ENCODE data around the gene CCDC194. TPM values are rescaled to one million over a fixed set of nuclear protein-coding genes. Genes with fewer than 3 reads are reported as not detected.

CCDC194 gene
- total RNA-seq, 1 experiment from 2014 or later, result not detected

DNA sequence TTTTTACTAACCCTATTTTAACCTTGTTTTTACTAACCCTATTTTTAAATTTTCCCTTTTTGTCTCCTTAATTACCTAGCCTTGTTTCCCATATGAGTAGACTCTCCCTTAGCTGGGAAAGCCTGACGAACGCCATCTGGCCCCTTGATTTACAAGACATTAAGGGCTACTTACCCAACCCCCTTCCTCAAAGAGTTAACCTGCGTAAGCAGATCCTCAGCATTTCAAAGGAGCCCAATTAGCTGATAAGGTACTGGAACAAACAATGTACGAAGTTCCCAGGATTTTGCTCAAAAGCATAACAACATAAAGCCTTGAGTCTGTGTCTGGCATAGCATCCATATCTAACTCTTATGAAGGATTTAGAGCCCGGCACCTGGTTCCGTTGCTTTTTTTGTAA lies 21.1 kb upstream of the CCDC194 start:
- DNase-seq (ENCODE audit: low read depth, low spot score), result no peak
- no peaks in the 10 kb centered on the region for H3K9me3 ChIP-seq (ENCODE audit: control insufficient read depth in 1 of 2, insufficient read depth in 1 of 2, low read depth in 1 of 2, low read length in 2 of 2)
- H3K9ac ChIP-seq (ENCODE audit: low read length), result no peak overlapping the region
- RAD21 ChIA-PET (ENCODE audit: low non-redundant PET in 1 of 2, low total read pairs in 2 of 2, uncharacterized antibody in 2 of 2, unreplicated experiment in 2 of 2), result no interaction called here
- H3K4me2 ChIP-seq (ENCODE audit: low read length), result no peak overlapping the region
- H3K4me3 ChIP-seq (replicated peaks in 1 of 2; ENCODE audit: low read depth in 1 of 2, low read length in 2 of 2), result no peak overlapping the region
- no peak overlapping the region for H2AFZ ChIP-seq (ENCODE audit: low read depth, low read length, poor library complexity, severe bottlenecking)
- no peak overlapping the region for H3K27ac ChIP-seq (ENCODE audit: low read depth, low read length)
- no peaks in the 10 kb centered on the region for H3K27me3 ChIP-seq (ENCODE audit: insufficient read depth, low read length)
- CTCF ChIA-PET, result no interaction called here
- peaks cover 5 to 15% of the 10 kb centered on the region in 2 experiments; a peak in 3 of 4 replicates for H3K4me1 ChIP-seq (ENCODE audit: control insufficient read depth in 1 of 2, insufficient read depth in 2 of 2, low read length in 2 of 2)
- H4K20me1 ChIP-seq (ENCODE audit: insufficient read depth), result no peaks in the 10 kb centered on the region
- intact Hi-C loops (cut with micrococcal nuclease), result no loop called here
- no peaks in the 10 kb centered on the region for H3K9me2 ChIP-seq (ENCODE audit: insufficient read depth)
- TF ChIP-seq, protein P1, sequence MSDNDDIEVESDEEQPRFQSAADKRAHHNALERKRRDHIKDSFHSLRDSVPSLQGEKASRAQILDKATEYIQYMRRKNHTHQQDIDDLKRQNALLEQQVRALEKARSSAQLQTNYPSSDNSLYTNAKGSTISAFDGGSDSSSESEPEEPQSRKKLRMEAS (IDR thresholded peaks at IDR 0.05), result no peak
- TF ChIP-seq, protein P2, sequence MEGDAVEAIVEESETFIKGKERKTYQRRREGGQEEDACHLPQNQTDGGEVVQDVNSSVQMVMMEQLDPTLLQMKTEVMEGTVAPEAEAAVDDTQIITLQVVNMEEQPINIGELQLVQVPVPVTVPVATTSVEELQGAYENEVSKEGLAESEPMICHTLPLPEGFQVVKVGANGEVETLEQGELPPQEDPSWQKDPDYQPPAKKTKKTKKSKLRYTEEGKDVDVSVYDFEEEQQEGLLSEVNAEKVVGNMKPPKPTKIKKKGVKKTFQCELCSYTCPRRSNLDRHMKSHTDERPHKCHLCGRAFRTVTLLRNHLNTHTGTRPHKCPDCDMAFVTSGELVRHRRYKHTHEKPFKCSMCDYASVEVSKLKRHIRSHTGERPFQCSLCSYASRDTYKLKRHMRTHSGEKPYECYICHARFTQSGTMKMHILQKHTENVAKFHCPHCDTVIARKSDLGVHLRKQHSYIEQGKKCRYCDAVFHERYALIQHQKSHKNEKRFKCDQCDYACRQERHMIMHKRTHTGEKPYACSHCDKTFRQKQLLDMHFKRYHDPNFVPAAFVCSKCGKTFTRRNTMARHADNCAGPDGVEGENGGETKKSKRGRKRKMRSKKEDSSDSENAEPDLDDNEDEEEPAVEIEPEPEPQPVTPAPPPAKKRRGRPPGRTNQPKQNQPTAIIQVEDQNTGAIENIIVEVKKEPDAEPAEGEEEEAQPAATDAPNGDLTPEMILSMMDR (IDR thresholded peaks at IDR 0.05 in 2 of 3, conservative IDR thresholded peaks at IDR 0.05 in 1 of 3; ENCODE audit: borderline replicate concordance in 1 of 3, insufficient read depth in 1 of 3, low read depth in 2 of 3, low read length in 2 of 3), result no peak
- no peak for TF ChIP-seq SP1 (IDR thresholded peaks at IDR 0.05; ENCODE audit: low read depth)
- TF ChIP-seq ZFX (IDR thresholded peaks at IDR 0.05), result no peak
- TF ChIP-seq TCF7L2 (IDR thresholded peaks at IDR 0.05; ENCODE audit: borderline replicate concordance, extremely low read depth, insufficient read depth, insufficient read length), result no peak
- no peak for TF ChIP-seq CEBPB (IDR thresholded peaks at IDR 0.05; ENCODE audit: low read depth)
- no peak for TF ChIP-seq CBX3 (IDR thresholded peaks at IDR 0.05; ENCODE audit: low read depth)
- no peak for TF ChIP-seq RAD21 (IDR thresholded peaks at IDR 0.05; ENCODE audit: low read depth)
- no peak for TF ChIP-seq SIN3A (IDR thresholded peaks at IDR 0.05; ENCODE audit: low read depth)
- TF ChIP-seq, protein P3, sequence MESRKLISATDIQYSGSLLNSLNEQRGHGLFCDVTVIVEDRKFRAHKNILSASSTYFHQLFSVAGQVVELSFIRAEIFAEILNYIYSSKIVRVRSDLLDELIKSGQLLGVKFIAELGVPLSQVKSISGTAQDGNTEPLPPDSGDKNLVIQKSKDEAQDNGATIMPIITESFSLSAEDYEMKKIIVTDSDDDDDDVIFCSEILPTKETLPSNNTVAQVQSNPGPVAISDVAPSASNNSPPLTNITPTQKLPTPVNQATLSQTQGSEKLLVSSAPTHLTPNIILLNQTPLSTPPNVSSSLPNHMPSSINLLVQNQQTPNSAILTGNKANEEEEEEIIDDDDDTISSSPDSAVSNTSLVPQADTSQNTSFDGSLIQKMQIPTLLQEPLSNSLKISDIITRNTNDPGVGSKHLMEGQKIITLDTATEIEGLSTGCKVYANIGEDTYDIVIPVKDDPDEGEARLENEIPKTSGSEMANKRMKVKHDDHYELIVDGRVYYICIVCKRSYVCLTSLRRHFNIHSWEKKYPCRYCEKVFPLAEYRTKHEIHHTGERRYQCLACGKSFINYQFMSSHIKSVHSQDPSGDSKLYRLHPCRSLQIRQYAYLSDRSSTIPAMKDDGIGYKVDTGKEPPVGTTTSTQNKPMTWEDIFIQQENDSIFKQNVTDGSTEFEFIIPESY (IDR thresholded peaks at IDR 0.05; ENCODE audit: extremely low read depth, insufficient replicate concordance, low read length), result no peak
- no peak for TF ChIP-seq ZNF274 (IDR thresholded peaks at IDR 0.05; ENCODE audit: low read depth, low read length)
- TF ChIP-seq, protein P4, sequence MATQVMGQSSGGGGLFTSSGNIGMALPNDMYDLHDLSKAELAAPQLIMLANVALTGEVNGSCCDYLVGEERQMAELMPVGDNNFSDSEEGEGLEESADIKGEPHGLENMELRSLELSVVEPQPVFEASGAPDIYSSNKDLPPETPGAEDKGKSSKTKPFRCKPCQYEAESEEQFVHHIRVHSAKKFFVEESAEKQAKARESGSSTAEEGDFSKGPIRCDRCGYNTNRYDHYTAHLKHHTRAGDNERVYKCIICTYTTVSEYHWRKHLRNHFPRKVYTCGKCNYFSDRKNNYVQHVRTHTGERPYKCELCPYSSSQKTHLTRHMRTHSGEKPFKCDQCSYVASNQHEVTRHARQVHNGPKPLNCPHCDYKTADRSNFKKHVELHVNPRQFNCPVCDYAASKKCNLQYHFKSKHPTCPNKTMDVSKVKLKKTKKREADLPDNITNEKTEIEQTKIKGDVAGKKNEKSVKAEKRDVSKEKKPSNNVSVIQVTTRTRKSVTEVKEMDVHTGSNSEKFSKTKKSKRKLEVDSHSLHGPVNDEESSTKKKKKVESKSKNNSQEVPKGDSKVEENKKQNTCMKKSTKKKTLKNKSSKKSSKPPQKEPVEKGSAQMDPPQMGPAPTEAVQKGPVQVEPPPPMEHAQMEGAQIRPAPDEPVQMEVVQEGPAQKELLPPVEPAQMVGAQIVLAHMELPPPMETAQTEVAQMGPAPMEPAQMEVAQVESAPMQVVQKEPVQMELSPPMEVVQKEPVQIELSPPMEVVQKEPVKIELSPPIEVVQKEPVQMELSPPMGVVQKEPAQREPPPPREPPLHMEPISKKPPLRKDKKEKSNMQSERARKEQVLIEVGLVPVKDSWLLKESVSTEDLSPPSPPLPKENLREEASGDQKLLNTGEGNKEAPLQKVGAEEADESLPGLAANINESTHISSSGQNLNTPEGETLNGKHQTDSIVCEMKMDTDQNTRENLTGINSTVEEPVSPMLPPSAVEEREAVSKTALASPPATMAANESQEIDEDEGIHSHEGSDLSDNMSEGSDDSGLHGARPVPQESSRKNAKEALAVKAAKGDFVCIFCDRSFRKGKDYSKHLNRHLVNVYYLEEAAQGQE (IDR thresholded peaks at IDR 0.05; ENCODE audit: low read depth), result no peak
- TF ChIP-seq, protein P5, sequence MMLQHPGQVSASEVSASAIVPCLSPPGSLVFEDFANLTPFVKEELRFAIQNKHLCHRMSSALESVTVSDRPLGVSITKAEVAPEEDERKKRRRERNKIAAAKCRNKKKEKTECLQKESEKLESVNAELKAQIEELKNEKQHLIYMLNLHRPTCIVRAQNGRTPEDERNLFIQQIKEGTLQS (IDR thresholded peaks at IDR 0.05), result no peak
- POLR2A ChIA-PET, result no interaction called here
- ATAC-seq, result no peak
- H3K79me2 ChIP-seq (ENCODE audit: insufficient read depth, low read length), result peaks cover 1% of the 10 kb centered on the region; the same call in 1 of the 2 replicates
- H3K36me3 ChIP-seq (ENCODE audit: control insufficient read depth in 1 of 2, insufficient read depth in 2 of 2, low read length in 2 of 2), result no peaks in the 10 kb centered on the region
- no TSS peak for BruUV-seq (replicated peaks)

All from HCT116 (cell line).